H1 (cell line): ENCODE data around the gene PRKCH. TPM values are rescaled to one million over a fixed set of nuclear protein-coding genes. Genes with fewer than 3 reads are reported as not detected.

Experiments used
- CHD7 ChIP-seq: fragments of 300-600 bp; sonication (generic); IDR thresholded peaks from 2 replicates; pipeline ENCODE4 v1.7.1; 2012; ENCODE audit warnings: low read length, moderate library complexity, mild to moderate bottlenecking, inconsistent platforms; ENCODE audit not compliant: insufficient replicate concordance
- JUN ChIP-seq: IDR thresholded peaks from 2 replicates; pipeline ENCODE4 v1.6.1; 2011; ENCODE audit warnings: low read depth, mild to moderate bottlenecking, improper control_type of control experiment, low read length
- USF2 ChIP-seq: IDR thresholded peaks from 2 replicates; pipeline ENCODE4 v1.6.1; 2011; ENCODE audit warnings: low read length, improper control_type of control experiment
- polyA plus RNA-seq, 7 experiments: library from polyadenylated mRNA; depleted of rRNA in 3 of 7; stranded (reverse) in 5 of 7; unstranded in 2 of 7; fragments of >200 nt in 5 of 7; fragments of 200-250 nt in 2 of 7; gene quantifications; 1 replicate in 5 of 7; 2 replicates in 1 of 7; 4 replicates in 1 of 7; pipeline versions ENCODE4 v1.2.1 to v1.2.3, GENCODE V29; 2011 to 2013; ENCODE audit warnings: missing spikeins in 2 of 7, mixed read lengths in 2 of 7
- total RNA-seq: library from RNA; stranded (reverse); fragmentation: NEBNext Ultra II Directional; extraction: Animal tissue kit (Norgen Biotek cat#: 25700); gene quantifications from 2 replicates; pipeline ENCODE4 v1.2.1, GENCODE V29; 2021

Gene PRKCH
- total and polyA plus RNA-seq, 2 of the 8 experiments (the other 6 are each of a cell fraction or from before 2014, with no cell fraction given), result 6.4 to 7.0 TPM

- TF ChIP-seq USF2 (no peak), JUN (no peak), CHD7 (no peak)
Measured at GRCh38 chr14:61329478-61330051, 8.2 kb downstream of the PRKCH start (continued).
